H9 (cell line): ENCODE measurements around the gene LCE1A. TPM values are rescaled to one million over a fixed set of nuclear protein-coding genes. Genes with fewer than 3 reads are reported as not detected.

Experiments used
- DNase-seq: peaks from one replicate; pipeline ENCODE4 v3.0.0-alpha.2; 2017
- H2AFZ ChIP-seq: one replicate; pipeline ENCODE4 v1.6.1; 2013; ENCODE audit warnings: mild to moderate bottlenecking, low read length, control low read depth, moderate library complexity
- H2AK5ac ChIP-seq: 2 replicates; pipeline ENCODE4 v1.6.1; 2013; ENCODE audit warnings: low read length, control low read depth, mixed read lengths; ENCODE audit not compliant: insufficient read length
- H2BK120ac ChIP-seq: one replicate; pipeline ENCODE4 v1.6.1; 2013; ENCODE audit warnings: low read depth, mild to moderate bottlenecking, low read length, control low read depth, inconsistent platforms; ENCODE audit not compliant: poor library complexity, severe bottlenecking
- H2BK12ac ChIP-seq: 2 replicates; pipeline ENCODE4 v1.6.1; 2013; ENCODE audit warnings: low read length, control low read depth, mixed read lengths, low read depth; ENCODE audit not compliant: insufficient read length
- H2BK15ac ChIP-seq: 2 replicates; pipeline ENCODE4 v1.6.1; 2013; ENCODE audit warnings: low read depth, low read length, control low read depth
- H2BK20ac ChIP-seq: one replicate; pipeline ENCODE4 v1.6.1; 2013; ENCODE audit warnings: low read depth, mild to moderate bottlenecking, low read length, control low read depth, inconsistent platforms; ENCODE audit not compliant: poor library complexity, severe bottlenecking
- H2BK5ac ChIP-seq: 2 replicates; pipeline ENCODE4 v1.6.1; 2013; ENCODE audit warnings: low read length, control low read depth, mixed read lengths; ENCODE audit not compliant: insufficient read length
- H3K14ac ChIP-seq: 2 replicates; pipeline ENCODE4 v1.6.1; 2013; ENCODE audit warnings: low read length, control low read depth; ENCODE audit not compliant: insufficient read depth
- H3K18ac ChIP-seq: 2 replicates; pipeline ENCODE4 v1.6.1; 2013; ENCODE audit warnings: low read depth, mild to moderate bottlenecking, mixed read lengths, low read length, control low read depth; ENCODE audit not compliant: insufficient read length
- H3K23ac ChIP-seq: 2 replicates; pipeline ENCODE4 v1.6.1; 2013; ENCODE audit warnings: low read length, control low read depth, mixed read lengths, low read depth; ENCODE audit not compliant: insufficient read length
- H3K23me2 ChIP-seq: 2 replicates; pipeline ENCODE4 v1.6.1; 2013; ENCODE audit warnings: low read depth, mild to moderate bottlenecking, mixed read lengths, low read length, control low read depth; ENCODE audit not compliant: insufficient read length, poor library complexity, severe bottlenecking
- H3K27ac ChIP-seq: 2 replicates; pipeline ENCODE4 v1.5.1; 2013; ENCODE audit warnings: low read length, control low read depth, mixed read lengths, low read depth; ENCODE audit not compliant: insufficient read length
- H3K27me3 ChIP-seq: 2 replicates; pipeline ENCODE4 v1.6.1; 2013; ENCODE audit warnings: low read length, control low read depth, inconsistent platforms; ENCODE audit not compliant: insufficient read depth
- H3K4ac ChIP-seq: 2 replicates; pipeline ENCODE4 v1.6.1; 2013; ENCODE audit warnings: low read depth, mild to moderate bottlenecking, control low read depth, inconsistent platforms, low read length, moderate library complexity
- H3K4me1 ChIP-seq: 2 replicates; pipeline ENCODE4 v1.6.1; 2013; ENCODE audit warnings: low read length, control low read depth, inconsistent platforms; ENCODE audit not compliant: insufficient read depth
- H3K4me2 ChIP-seq: 2 replicates; pipeline ENCODE4 v1.6.1; 2013; ENCODE audit warnings: low read length, control low read depth, mixed read lengths; ENCODE audit not compliant: insufficient read length, insufficient read depth
- H3K56ac ChIP-seq: 2 replicates; pipeline ENCODE4 v1.6.1; 2013; ENCODE audit warnings: low read depth, mild to moderate bottlenecking, mixed read lengths, low read length, control low read depth; ENCODE audit not compliant: insufficient read length
- H3K79me1 ChIP-seq: 2 replicates; pipeline ENCODE4 v1.6.1; 2013; ENCODE audit warnings: low read depth, mild to moderate bottlenecking, moderate library complexity, low read length, control low read depth, inconsistent platforms; ENCODE audit not compliant: insufficient read depth, poor library complexity, severe bottlenecking
- H3K79me2 ChIP-seq: 2 replicates; pipeline ENCODE4 v1.6.1; 2013; ENCODE audit warnings: low read length, control low read depth, inconsistent platforms; ENCODE audit not compliant: insufficient read depth
- H3K9ac ChIP-seq: 2 replicates; pipeline ENCODE4 v1.6.1; 2013; ENCODE audit warnings: low read length, control low read depth, mixed read lengths; ENCODE audit not compliant: insufficient read length; ENCODE audit errors: extremely low read depth
- H3K9me3 ChIP-seq: one replicate; pipeline ENCODE4 v1.6.1; 2013; ENCODE audit warnings: low read depth, low read length, inconsistent platforms; ENCODE audit not compliant: control insufficient read depth
- H3T11ph ChIP-seq: one replicate; pipeline ENCODE4 v1.6.1; 2013; ENCODE audit warnings: mild to moderate bottlenecking, low read length, control low read depth, inconsistent platforms
- H4K20me1 ChIP-seq: one replicate; pipeline ENCODE4 v1.6.1; 2013; ENCODE audit not compliant: control insufficient read depth, insufficient read length, insufficient read depth
- H4K5ac ChIP-seq: 2 replicates; pipeline ENCODE4 v1.6.1; 2013; ENCODE audit warnings: low read depth, mild to moderate bottlenecking, mixed read lengths, low read length, control low read depth; ENCODE audit not compliant: insufficient read length
- H4K8ac ChIP-seq: replicated peaks from 2 replicates; pipeline ENCODE4 v1.6.1; 2013; ENCODE audit warnings: low read length, control low read depth, mixed read lengths, low read depth; ENCODE audit not compliant: insufficient read length
- H4K91ac ChIP-seq: 2 replicates; pipeline ENCODE4 v1.6.1; 2013; ENCODE audit warnings: low read depth, mild to moderate bottlenecking, moderate library complexity, mixed read lengths, low read length, control low read depth; ENCODE audit not compliant: insufficient read length
- H3K27ac Mint-ChIP-seq, 3 experiments: 2 replicates in 2 of 3; 3 replicates in 1 of 3; pipeline ENCODE4 v1.8.0; 2020 to 2021; ENCODE audit warnings: mixed read lengths in 3 of 3, mild to moderate bottlenecking in 1 of 3, moderate library complexity in 1 of 3
- H3K27me3 Mint-ChIP-seq: 2 replicates; pipeline ENCODE4 v1.8.0; 2021; ENCODE audit warnings: low read depth, mild to moderate bottlenecking, moderate library complexity, mixed read lengths
- H3K36me3 Mint-ChIP-seq, 3 experiments: 2 replicates in 2 of 3; 3 replicates in 1 of 3; pipeline ENCODE4 v1.8.0; 2020 to 2021; ENCODE audit warnings: low read depth in 3 of 3, mixed read lengths in 3 of 3; ENCODE audit not compliant: insufficient read depth in 1 of 3
- H3K4me1 Mint-ChIP-seq, 2 experiments: 2 replicates each; pipeline ENCODE4 v1.8.0; 2020; ENCODE audit warnings: mixed read lengths in 2 of 2
- H3K4me3 Mint-ChIP-seq, 2 experiments: 2 replicates in 1 of 2; 3 replicates in 1 of 2; pipeline ENCODE4 v1.8.0; 2020 to 2021; ENCODE audit warnings: mild to moderate bottlenecking in 2 of 2, mixed read lengths in 2 of 2, moderate library complexity in 1 of 2
- H3K9me3 Mint-ChIP-seq, 2 experiments: 2 replicates in 1 of 2; 3 replicates in 1 of 2; pipeline ENCODE4 v1.8.0; 2020; ENCODE audit warnings: mild to moderate bottlenecking in 2 of 2, mixed read lengths in 2 of 2, moderate library complexity in 1 of 2
- WGBS: extraction: QIAGEN DNeasy Blood & Tissue Kit; methylation state at CpG from one replicate; pipeline ENCODE4 v1.1.7; 2013; ENCODE audit warnings: missing lambda C conversion rate, low lambda C conversion rate, mixed read lengths; ENCODE audit not compliant: insufficient read length; ENCODE audit errors: extremely low coverage; 5-methylcytosine and 5-hydroxymethylcytosine counted together
- total RNA-seq: library from RNA; stranded (reverse); gene quantifications from 2 replicates; pipeline ENCODE4 v1.2.1, GENCODE V29; 2021
- TF ChIP-seq, protein P1 (sequence below): fragments of 200-600 bp; sonication (generic); conservative IDR thresholded peaks from 3 replicates; pipeline ENCODE4 v1.8.0; 2021; ENCODE audit warnings: antibody characterized with exemption, mild to moderate bottlenecking

LCE1A gene
- total RNA-seq, 1 experiment from 2014 or later: not detected

DNA sequence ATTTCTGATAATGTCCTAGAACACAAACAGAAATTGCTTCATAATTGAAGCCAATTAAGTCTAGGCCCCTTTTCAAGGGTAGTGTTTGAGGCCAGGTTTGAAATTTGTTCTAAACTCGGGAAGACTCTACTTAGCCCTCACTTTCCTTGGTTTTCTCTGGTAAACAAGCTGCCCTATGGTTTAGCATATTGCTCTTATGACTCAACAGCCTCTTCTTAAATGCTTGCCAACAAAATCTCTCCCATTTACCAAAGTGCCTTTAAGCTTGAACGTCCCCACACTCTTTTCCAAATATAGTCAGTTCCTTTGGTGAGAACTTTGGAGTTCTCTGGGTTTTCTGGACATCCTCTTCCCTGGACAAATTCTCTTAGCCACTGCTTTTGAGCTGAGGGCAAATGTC, 9.6 kb downstream of the LCE1A start:
- H3K36me3 Mint-ChIP-seq: peaks cover 0 to 16% (median 0%) of the 10 kb centered on the region in 3 experiments; a peak in 5 of 7 replicates
- Histone ChIP-seq H3K14ac (no peak overlapping the region), H2BK20ac (no peak overlapping the region), H2BK120ac (no peak overlapping the region), H3K79me2 (no peaks in the 10 kb centered on the region), H2AFZ (no peak overlapping the region), H4K5ac (no peak overlapping the region), H2BK5ac (no peak overlapping the region), H4K20me1 (no peaks in the 10 kb centered on the region), H3K4ac (no peak overlapping the region), H3K79me1 (no peaks in the 10 kb centered on the region), H3K56ac (no peak overlapping the region), H3K4me2 (no peak overlapping the region), H3K4me1 (no peaks in the 10 kb centered on the region), H2BK15ac (no peak overlapping the region), H3K23ac (no peak overlapping the region), H4K8ac (no peak overlapping the region), H4K91ac (no peak overlapping the region), H2BK12ac (no peak overlapping the region), H3K18ac (no peak overlapping the region), H3K9me3 (peaks cover 45% of the 10 kb centered on the region), H3K27ac (no peak overlapping the region), H3K9ac (no peak overlapping the region), H2AK5ac (no peak overlapping the region), H3T11ph (no peak overlapping the region), H3K27me3 (no peaks in the 10 kb centered on the region), H3K23me2 (no peaks in the 10 kb centered on the region)
- TF ChIP-seq, protein P1, sequence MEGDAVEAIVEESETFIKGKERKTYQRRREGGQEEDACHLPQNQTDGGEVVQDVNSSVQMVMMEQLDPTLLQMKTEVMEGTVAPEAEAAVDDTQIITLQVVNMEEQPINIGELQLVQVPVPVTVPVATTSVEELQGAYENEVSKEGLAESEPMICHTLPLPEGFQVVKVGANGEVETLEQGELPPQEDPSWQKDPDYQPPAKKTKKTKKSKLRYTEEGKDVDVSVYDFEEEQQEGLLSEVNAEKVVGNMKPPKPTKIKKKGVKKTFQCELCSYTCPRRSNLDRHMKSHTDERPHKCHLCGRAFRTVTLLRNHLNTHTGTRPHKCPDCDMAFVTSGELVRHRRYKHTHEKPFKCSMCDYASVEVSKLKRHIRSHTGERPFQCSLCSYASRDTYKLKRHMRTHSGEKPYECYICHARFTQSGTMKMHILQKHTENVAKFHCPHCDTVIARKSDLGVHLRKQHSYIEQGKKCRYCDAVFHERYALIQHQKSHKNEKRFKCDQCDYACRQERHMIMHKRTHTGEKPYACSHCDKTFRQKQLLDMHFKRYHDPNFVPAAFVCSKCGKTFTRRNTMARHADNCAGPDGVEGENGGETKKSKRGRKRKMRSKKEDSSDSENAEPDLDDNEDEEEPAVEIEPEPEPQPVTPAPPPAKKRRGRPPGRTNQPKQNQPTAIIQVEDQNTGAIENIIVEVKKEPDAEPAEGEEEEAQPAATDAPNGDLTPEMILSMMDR: no peak
- H3K27ac Mint-ChIP-seq: no peak overlapping the region
- no CpG with 5 or more reads among the region's 2 CpGs for WGBS
- no peaks in the 10 kb centered on the region for H3K27me3 Mint-ChIP-seq
- no peak for DNase-seq
- H3K4me3 Mint-ChIP-seq: no peak overlapping the region
- H3K9me3 Mint-ChIP-seq: peaks cover 73 to 74% of the 10 kb centered on the region in 2 experiments
- H3K4me1 Mint-ChIP-seq: no peaks in the 10 kb centered on the region
